HepG2 (cell line): ENCODE data around the gene CRAT. TPM values are rescaled to one million over a fixed set of nuclear protein-coding genes. Genes with fewer than 3 reads are reported as not detected.

Experiments used
- ELF3 ChIP-seq: IDR thresholded peaks from 2 replicates; pipeline ENCODE4 v1.6.1; 2016; ENCODE audit warnings: missing genetic modification reagents, missing compliant biosample characterization
- PAXIP1 ChIP-seq: sonication (generic); formaldehyde crosslinking; conservative IDR thresholded peaks from 2 replicates; pipeline ENCODE4 v1.4.0; 2020; ENCODE audit warnings: mild to moderate bottlenecking, missing genetic modification reagents, moderate library complexity
- SNAPC4 ChIP-seq: sonication (generic); formaldehyde crosslinking; IDR thresholded peaks from 2 replicates; pipeline ENCODE4 v1.4.0; 2020; ENCODE audit warnings: mild to moderate bottlenecking, missing genetic modification reagents
- ZBTB3 ChIP-seq: sonication (generic); formaldehyde crosslinking; IDR thresholded peaks from 2 replicates; pipeline ENCODE4 v1.4.0; 2020; ENCODE audit warnings: low read depth, mild to moderate bottlenecking, moderate library complexity, missing genetic modification reagents, borderline replicate concordance
- ZBTB40 ChIP-seq, 2 experiments: fragments of 450-650 bp in 1 of 2; sonication (generic) in 1 of 2; formaldehyde crosslinking in 1 of 2; IDR thresholded peaks; 2 replicates each; pipeline versions ENCODE4 v1.6.1 to v1.8.0; 2016 to 2022; ENCODE audit warnings: antibody characterized with exemption in 1 of 2, mild to moderate bottlenecking in 1 of 2, missing genetic modification reagents in 1 of 2
- polyA plus RNA-seq, 8 experiments: library from polyadenylated mRNA; depleted of rRNA in 3 of 8; stranded (reverse) in 7 of 8; unstranded in 1 of 8; fragments of >200 nt; fragmentation: Illumina TruSeq in 4 of 8; extraction: Trizol in 4 of 8; gene quantifications; 2 replicates each; pipeline versions ENCODE4 v1.2.1 to v1.2.3, GENCODE V29; 2011 to 2016; ENCODE audit warnings: low read depth in 4 of 8, missing spikeins in 1 of 8, mixed read lengths in 1 of 8; ENCODE audit not compliant: insufficient read depth in 1 of 8
- total RNA-seq, 5 experiments: library from RNA; depleted of rRNA; stranded (reverse); fragments of >200 nt; fragmentation: Illumina TruSeq; extraction: Trizol; gene quantifications; 2 replicates each; pipeline ENCODE4 v1.2.3, GENCODE V29; 2016; ENCODE audit warnings: low read depth in 1 of 5
- TF ChIP-seq, protein P1 (sequence below): sonication (generic); formaldehyde crosslinking; IDR thresholded peaks from 2 replicates; pipeline ENCODE4 v1.8.0; 2022; ENCODE audit warnings: mild to moderate bottlenecking, missing genetic modification reagents, moderate library complexity
- TF ChIP-seq, protein P2 (sequence below): IDR thresholded peaks from 2 replicates; pipeline ENCODE4 v1.6.1; 2018; ENCODE audit warnings: missing genetic modification reagents, mild to moderate bottlenecking, missing compliant biosample characterization

Gene CRAT
- total and polyA plus RNA-seq, 2 of the 13 experiments (the other 11 are each of a cell fraction or from before 2014, with no cell fraction given) = 26.1 to 26.6 TPM

DNA sequence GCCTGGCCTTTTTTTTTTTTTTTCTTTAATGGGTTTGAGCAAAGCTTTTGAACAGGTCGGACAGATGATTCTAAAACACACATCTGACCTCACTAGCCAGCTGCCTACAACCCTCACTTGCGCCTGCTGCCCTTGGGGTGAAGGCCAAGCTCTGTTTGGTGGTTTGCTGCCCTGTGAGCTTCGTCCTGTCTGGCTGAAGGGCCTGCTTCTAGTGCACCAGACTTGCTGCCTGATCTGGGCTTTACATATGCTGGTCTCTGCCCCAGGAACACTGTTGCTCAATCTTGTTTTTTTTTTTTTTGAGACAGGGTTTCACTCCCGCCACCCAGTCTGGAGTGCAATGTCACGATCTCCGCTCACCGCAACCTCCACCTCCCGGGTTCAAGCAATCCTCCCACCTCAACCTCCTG, 46.1 kb downstream of the CRAT start (continued):
- TF ChIP-seq ELF3 (CRISPR knock-in tag) = peak; percentile 44; the same call in 1 of the 2 replicates
- TF ChIP-seq ZBTB40 (IDR thresholded peaks at IDR 0.05) = no peak
- TF ChIP-seq ZBTB40 (CRISPR knock-in tag; IDR thresholded peaks at IDR 0.05) = no peak; the same call in 1 of the 2 replicates
- TF ChIP-seq SNAPC4 (CRISPR knock-in tag) = no peak
- TF ChIP-seq, protein P1, sequence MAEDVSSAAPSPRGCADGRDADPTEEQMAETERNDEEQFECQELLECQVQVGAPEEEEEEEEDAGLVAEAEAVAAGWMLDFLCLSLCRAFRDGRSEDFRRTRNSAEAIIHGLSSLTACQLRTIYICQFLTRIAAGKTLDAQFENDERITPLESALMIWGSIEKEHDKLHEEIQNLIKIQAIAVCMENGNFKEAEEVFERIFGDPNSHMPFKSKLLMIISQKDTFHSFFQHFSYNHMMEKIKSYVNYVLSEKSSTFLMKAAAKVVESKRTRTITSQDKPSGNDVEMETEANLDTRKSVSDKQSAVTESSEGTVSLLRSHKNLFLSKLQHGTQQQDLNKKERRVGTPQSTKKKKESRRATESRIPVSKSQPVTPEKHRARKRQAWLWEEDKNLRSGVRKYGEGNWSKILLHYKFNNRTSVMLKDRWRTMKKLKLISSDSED (CRISPR knock-in tag) = no peak
- no peak for TF ChIP-seq ZBTB3 (CRISPR knock-in tag)
- TF ChIP-seq PAXIP1 (CRISPR knock-in tag) = peak; percentile 91
- TF ChIP-seq, protein P2, sequence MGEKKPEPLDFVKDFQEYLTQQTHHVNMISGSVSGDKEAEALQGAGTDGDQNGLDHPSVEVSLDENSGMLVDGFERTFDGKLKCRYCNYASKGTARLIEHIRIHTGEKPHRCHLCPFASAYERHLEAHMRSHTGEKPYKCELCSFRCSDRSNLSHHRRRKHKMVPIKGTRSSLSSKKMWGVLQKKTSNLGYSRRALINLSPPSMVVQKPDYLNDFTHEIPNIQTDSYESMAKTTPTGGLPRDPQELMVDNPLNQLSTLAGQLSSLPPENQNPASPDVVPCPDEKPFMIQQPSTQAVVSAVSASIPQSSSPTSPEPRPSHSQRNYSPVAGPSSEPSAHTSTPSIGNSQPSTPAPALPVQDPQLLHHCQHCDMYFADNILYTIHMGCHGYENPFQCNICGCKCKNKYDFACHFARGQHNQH (CRISPR knock-in tag) = peak; percentile 89
